ENCODE results near the gene ZNF282.
"Not testable (repeated sequence)": the region's sequence is repeated elsewhere in the genome, so short reads cannot be mapped to it uniquely, and the experiment has no call there.

ZNF282 gene

GRCh38 chr7:149261316-149261828 lies 66.0 kb downstream of the ZNF282 start:
- DNase-seq: peak; percentile 47

GRCh38 chr7:149261829-149262617 lies 66.7 kb downstream of the ZNF282 start, which contains the start of gene ZNF783:
Gene ZNF783, plus strand, starts transcription at chr7:149262196. Its CDS starts 138 bp downstream, at chr7:149262334.
- peak; percentile 88 for DNase-seq

DNA sequence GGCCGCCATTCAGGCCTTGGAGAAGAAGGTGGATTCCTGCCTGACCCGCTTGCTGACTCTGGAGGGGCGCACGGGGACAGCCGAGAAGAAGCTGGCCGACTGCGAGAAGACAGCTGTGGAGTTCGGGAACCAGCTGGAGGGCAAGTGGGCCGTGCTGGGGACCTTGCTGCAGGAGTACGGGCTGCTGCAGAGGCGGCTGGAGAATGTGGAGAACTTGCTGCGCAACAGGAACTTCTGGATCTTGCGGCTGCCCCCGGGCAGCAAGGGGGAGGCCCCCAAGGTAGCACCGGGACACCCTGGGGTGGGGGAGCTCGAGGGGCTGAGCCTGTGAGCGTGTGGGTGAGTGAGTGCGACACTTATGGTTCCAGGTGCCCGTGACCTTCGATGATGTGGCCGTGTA lies 71.1 kb downstream of the ZNF282 start:
- DNase-seq: no peak

- no peak for DNase-seq
Observed at GRCh38 chr7:149267733-149268132, 72.4 kb downstream of the ZNF282 start.

- DNase-seq: not testable (repeated sequence)
Observed at GRCh38 chr7:149274424-149274823, 79.1 kb downstream of the ZNF282 start.

Measured in activated CD4-positive, alpha-beta T cell treated with anti-CD3 and anti-CD28 coated beads, Interleukin-10, Interleukin-2, amounts not matched to agents 100 ng/mL and 50 ng/mL, durations not matched to agents 16 hours and 8 hours (primary cell).